Stomach (tissue), 9 donors: ENCODE measurements around the gene NTM. TPM values are rescaled to one million over a fixed set of nuclear protein-coding genes. Genes with fewer than 3 reads are reported as not detected.

Experiments used
- DNase-seq, 2 donors: peaks; one replicate each; pipeline versions ENCODE4 v3.0.0 to v3.0.0-alpha.2; 2013 to 2019
- H3K27ac ChIP-seq, 5 donors: fragments of 200-600 bp in 4 of 5; sonication (generic) in 4 of 5; one replicate each; pipeline ENCODE4 v1.5.1; 2013 to 2019; ENCODE audit warnings: mild to moderate bottlenecking in 1 of 5, moderate library complexity in 1 of 5
- H3K27me3 ChIP-seq, 3 donors: fragments of 200-600 bp; sonication (generic); one replicate each; pipeline ENCODE4 v1.5.1; 2017 to 2019; ENCODE audit warnings: mixed run types in 1 of 3
- H3K36me3 ChIP-seq, 4 donors: fragments of 200-600 bp; sonication (generic); 1 replicate in 3 of 4; 2 replicates in 1 of 4; pipeline ENCODE4 v1.5.1; 2016 to 2019
- H3K4me1 ChIP-seq, 4 donors: fragments of 200-600 bp; sonication (generic); one replicate each; pipeline ENCODE4 v1.5.1; 2016 to 2019
- H3K4me3 ChIP-seq, 4 donors: fragments of 200-600 bp; sonication (generic) in 3 of 4; one replicate each; pipeline ENCODE4 v1.5.1; 2016 to 2019; ENCODE audit warnings: mild to moderate bottlenecking in 1 of 4
- H3K9me3 ChIP-seq, 4 donors: fragments of 200-600 bp; sonication (generic); one replicate each; pipeline ENCODE4 v1.5.1; 2016 to 2019
- EP300 ChIP-seq: sonication (generic); formaldehyde crosslinking; IDR thresholded peaks from one replicate; pipeline ENCODE4 v1.6.1; 2017; ENCODE audit warnings: antibody characterized with exemption
- POLR2A ChIP-seq, 4 donors: fragments of 450-650 bp; IDR thresholded peaks; one replicate each; pipeline ENCODE4 v1.6.1; 2016; ENCODE audit warnings: antibody characterized with exemption in 4 of 4, control low read depth in 2 of 4, mild to moderate bottlenecking in 1 of 4, moderate library complexity in 1 of 4
- POLR2AphosphoS5 ChIP-seq, 3 donors: sonication (generic); formaldehyde crosslinking; IDR thresholded peaks; one replicate each; pipeline ENCODE4 v1.6.1; 2016; ENCODE audit warnings: antibody characterized with exemption in 3 of 3
- whole genome bisulfite sequencing, 5 donors: extraction: QIAGEN DNeasy Blood & Tissue Kit in 3 of 5; methylation state at CpG; one replicate each; pipeline versions ENCODE4 v1.1.5 to v1.1.7; 2013 to 2018; 5-methylcytosine and 5-hydroxymethylcytosine counted together
- intact Hi-C: fragments of 100-400 bp; cut with DNase I; formaldehyde crosslinking; loops from one replicate; pipeline ENCODE4 v1.15.1; 2023; ENCODE audit warnings: low total_unique reads
- polyA plus RNA-seq, 3 donors: library from polyadenylated mRNA; stranded (reverse); fragments of 200-250 nt; gene quantifications; one replicate each; pipeline ENCODE4 v1.2.3, GENCODE V29; 2013
- total RNA-seq, 5 donors: library from RNA; depleted of rRNA; stranded (reverse); fragments of >200 nt; gene quantifications; one replicate each; pipeline versions ENCODE4 v1.1.0 to v1.2.3, GENCODE V29; 2014 to 2016
- TF ChIP-seq, protein P1 (sequence below), 7 experiments: fragments of 450-650 bp in 4 of 7; fragments of 200-600 bp in 3 of 7; sonication (generic) in 3 of 7; IDR thresholded peaks; one replicate each; pipeline ENCODE4 v1.5.1; 2016 to 2019; ENCODE audit warnings: antibody characterized with exemption in 7 of 7, control low read depth in 2 of 7, mild to moderate bottlenecking in 1 of 7
- donor health status: healthy with polysubstance abuse.
- donor health status: Bipolar disorder and iron deficiency.
- donor health status: healthy.

The NTM gene
- total and polyA plus RNA-seq, 8 donors: 0.50 to 8.4 (median 1.3) TPM; not detected in 3

DNA sequence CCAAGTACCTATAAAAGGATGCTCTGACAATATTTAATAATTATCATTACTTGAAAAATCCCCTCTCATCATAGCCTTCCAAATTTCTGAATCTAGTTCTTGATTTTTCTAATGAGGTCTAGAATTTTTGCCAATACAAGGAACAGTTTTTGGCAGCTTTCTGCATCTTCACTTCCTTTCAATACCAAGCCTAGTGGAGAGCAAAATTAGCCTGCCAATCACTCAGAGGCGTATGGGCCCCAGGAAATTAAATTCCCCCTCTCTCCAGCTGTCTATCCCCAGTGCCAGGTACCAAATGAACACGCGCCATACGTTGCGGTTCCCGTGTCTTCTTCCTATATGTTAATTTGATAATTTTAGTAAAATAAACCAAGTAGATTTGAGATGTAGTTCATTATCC lies 293.9 kb downstream of the NTM start:
- TF ChIP-seq POLR2A (IDR thresholded peaks at IDR 0.05) (no peak), POLR2AphosphoS5 (IDR thresholded peaks at IDR 0.05) (no peak), EP300 (no peak)
- TF ChIP-seq, protein P1, sequence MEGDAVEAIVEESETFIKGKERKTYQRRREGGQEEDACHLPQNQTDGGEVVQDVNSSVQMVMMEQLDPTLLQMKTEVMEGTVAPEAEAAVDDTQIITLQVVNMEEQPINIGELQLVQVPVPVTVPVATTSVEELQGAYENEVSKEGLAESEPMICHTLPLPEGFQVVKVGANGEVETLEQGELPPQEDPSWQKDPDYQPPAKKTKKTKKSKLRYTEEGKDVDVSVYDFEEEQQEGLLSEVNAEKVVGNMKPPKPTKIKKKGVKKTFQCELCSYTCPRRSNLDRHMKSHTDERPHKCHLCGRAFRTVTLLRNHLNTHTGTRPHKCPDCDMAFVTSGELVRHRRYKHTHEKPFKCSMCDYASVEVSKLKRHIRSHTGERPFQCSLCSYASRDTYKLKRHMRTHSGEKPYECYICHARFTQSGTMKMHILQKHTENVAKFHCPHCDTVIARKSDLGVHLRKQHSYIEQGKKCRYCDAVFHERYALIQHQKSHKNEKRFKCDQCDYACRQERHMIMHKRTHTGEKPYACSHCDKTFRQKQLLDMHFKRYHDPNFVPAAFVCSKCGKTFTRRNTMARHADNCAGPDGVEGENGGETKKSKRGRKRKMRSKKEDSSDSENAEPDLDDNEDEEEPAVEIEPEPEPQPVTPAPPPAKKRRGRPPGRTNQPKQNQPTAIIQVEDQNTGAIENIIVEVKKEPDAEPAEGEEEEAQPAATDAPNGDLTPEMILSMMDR (IDR thresholded peaks at IDR 0.05): no peak
- H3K4me1 ChIP-seq: no peaks in the 10 kb centered on the region
- H3K27ac ChIP-seq: no peak overlapping the region

GRCh38 chr11:131664816-131665215 lies 294.4 kb downstream of the NTM start:
- 70 to 79% (median 76%) methylated on average over 11 of the region's 11 CpGs for WGBS, 5 donors
- DNase-seq: peak in 1 of 2 donors; percentile 16
- TF ChIP-seq POLR2AphosphoS5 (IDR thresholded peaks at IDR 0.05): no peak
- TF ChIP-seq, protein P1 (IDR thresholded peaks at IDR 0.05): no peak
- no peak for TF ChIP-seq EP300
- TF ChIP-seq POLR2A (IDR thresholded peaks at IDR 0.05): no peak
- H3K9me3 ChIP-seq: no peaks in the 10 kb centered on the region
- no peaks in the 10 kb centered on the region for H3K36me3 ChIP-seq
- no peak overlapping the region for H3K27ac ChIP-seq
- peaks cover 0 to 24% (median 0%) of the 10 kb centered on the region in 3 donors for H3K27me3 ChIP-seq
- no peaks in the 10 kb centered on the region for H3K4me1 ChIP-seq
- no peak overlapping the region for H3K4me3 ChIP-seq
- intact Hi-C loops: no loop called here

More for the DNA sequence above, 293.9 kb downstream of the NTM start:
- no peaks in the 10 kb centered on the region for H3K36me3 ChIP-seq
- no peaks in the 10 kb centered on the region for H3K9me3 ChIP-seq
- DNase-seq: no peak
- no peak overlapping the region for H3K4me3 ChIP-seq
- peaks cover 0 to 29% (median 0%) of the 10 kb centered on the region in 3 donors for H3K27me3 ChIP-seq
- WGBS, 5 donors: 86 to 88% (median 87%) methylated on average over 6 of the region's 6 CpGs
- intact Hi-C loops: no loop called here

GRCh38 chr11:131665344-131665968 lies 295.0 kb downstream of the NTM start:
- 70 to 72% (median 72%) methylated on average over 8 of the region's 8 CpGs for WGBS, 5 donors
- no peak for DNase-seq
- intact Hi-C loops: no loop called here

GRCh38 chr11:131666006-131666405 lies 295.6 kb downstream of the NTM start:
- Histone ChIP-seq H3K27ac (no peak overlapping the region), H3K27me3 (peaks cover 0 to 16% (median 0%) of the 10 kb centered on the region in 3 donors), H3K4me3 (no peak overlapping the region), H3K9me3 (no peaks in the 10 kb centered on the region), H3K36me3 (no peaks in the 10 kb centered on the region), H3K4me1 (no peaks in the 10 kb centered on the region)
- WGBS, 5 donors: 78 to 91% (median 88%) methylated on average over 1 of the region's 1 CpG
- DNase-seq: no peak
- intact Hi-C loops: no loop called here
- no peak for TF ChIP-seq POLR2AphosphoS5 (IDR thresholded peaks at IDR 0.05)
- TF ChIP-seq, protein P1 (IDR thresholded peaks at IDR 0.05): no peak
- no peak for TF ChIP-seq EP300
- no peak for TF ChIP-seq POLR2A (IDR thresholded peaks at IDR 0.05)

More at GRCh38 chr11:131665344-131665968, 295.0 kb downstream of the NTM start:
- H3K27me3 ChIP-seq: peaks cover 0 to 17% (median 0%) of the 10 kb centered on the region in 3 donors
- no peaks in the 10 kb centered on the region for H3K4me1 ChIP-seq
- H3K36me3 ChIP-seq: no peaks in the 10 kb centered on the region
- no peaks in the 10 kb centered on the region for H3K9me3 ChIP-seq
- no peak overlapping the region for H3K4me3 ChIP-seq
- no peak for TF ChIP-seq POLR2A (IDR thresholded peaks at IDR 0.05)
- TF ChIP-seq, protein P1 (IDR thresholded peaks at IDR 0.05): no peak
- no peak for TF ChIP-seq POLR2AphosphoS5 (IDR thresholded peaks at IDR 0.05)
- no peak for TF ChIP-seq EP300
- no peak overlapping the region for H3K27ac ChIP-seq
